Uterus (tissue), 4 donors: ENCODE data around the gene ANKRD2. TPM values are rescaled to one million over a fixed set of nuclear protein-coding genes. Genes with fewer than 3 reads are reported as not detected.

Experiments used
- DNase-seq, 2 donors: peaks; one replicate each; pipeline ENCODE4 v3.0.0-alpha.2; 2019 to 2020
- H3K27ac ChIP-seq, 2 donors: fragments of 200-600 bp; sonication (generic); 1 replicate in 1 of 2; 2 replicates in 1 of 2; pipeline ENCODE4 v1.5.1; 2016 to 2018
- H3K27me3 ChIP-seq, 2 donors: fragments of 200-600 bp; sonication (generic); one replicate each; pipeline ENCODE4 v1.5.1; 2018 to 2019; ENCODE audit warnings: control low read depth in 1 of 2
- H3K36me3 ChIP-seq, 2 donors: fragments of 200-600 bp; sonication (generic); one replicate each; pipeline ENCODE4 v1.5.1; 2019; ENCODE audit warnings: control low read depth in 1 of 2
- H3K4me1 ChIP-seq, 2 donors: fragments of 200-600 bp; sonication (generic); one replicate each; pipeline ENCODE4 v1.5.1; 2018 to 2019; ENCODE audit warnings: control low read depth in 1 of 2
- H3K4me3 ChIP-seq, 2 donors: fragments of 200-600 bp; sonication (generic); 1 replicate in 1 of 2; 2 replicates in 1 of 2; pipeline ENCODE4 v1.5.1; 2018 to 2019; ENCODE audit warnings: mild to moderate bottlenecking in 1 of 2
- H3K9me3 ChIP-seq, 2 donors: fragments of 200-600 bp; sonication (generic); one replicate each; pipeline ENCODE4 v1.5.1; 2019; ENCODE audit warnings: control low read depth in 1 of 2
- CTCF ChIP-seq, 4 experiments: fragments of 200-600 bp in 2 of 4; fragments of 450-650 bp in 2 of 4; sonication (generic) in 2 of 4; IDR thresholded peaks; one replicate each; pipeline ENCODE4 v1.5.1; 2016 to 2019; ENCODE audit warnings: antibody characterized with exemption in 4 of 4, mild to moderate bottlenecking in 2 of 4, moderate library complexity in 1 of 4
- POLR2A ChIP-seq, 2 donors: fragments of 450-650 bp; IDR thresholded peaks; one replicate each; pipeline ENCODE4 v1.6.1; 2016; ENCODE audit warnings: antibody characterized with exemption in 2 of 2, mild to moderate bottlenecking in 1 of 2, moderate library complexity in 1 of 2
- intact Hi-C: fragments of 100-400 bp; cut with DNase I; formaldehyde crosslinking; loops from one replicate; pipeline ENCODE4 v1.15.1; 2023; ENCODE audit warnings: low total_unique reads
- total RNA-seq, 4 donors: library from RNA; depleted of rRNA in 3 of 4; stranded (reverse); fragments of >200 nt in 3 of 4; gene quantifications; one replicate each; pipeline versions ENCODE4 v1.1.0 to v1.2.4, GENCODE V29; 2014 to 2023
- donor health status: DM: yes; HTN: yes; CAD: no.

ANKRD2 gene
- total RNA-seq, 4 donors from 2014 or later = 0.43 to 0.48 TPM; not detected in 2

GRCh38 chr10:97587183-97587582 is 14.6 kb downstream of the ANKRD2 start:
- H3K4me3 ChIP-seq = no peak overlapping the region
- TF ChIP-seq CTCF (IDR thresholded peaks at IDR 0.05) (no peak), POLR2A (IDR thresholded peaks at IDR 0.05) (no peak)
- no peak for DNase-seq
- no peaks in the 10 kb centered on the region for H3K9me3 ChIP-seq
- no peaks in the 10 kb centered on the region for H3K4me1 ChIP-seq
- intact Hi-C loops = no loop called here
- no peak overlapping the region for H3K27ac ChIP-seq
- H3K27me3 ChIP-seq = no peaks in the 10 kb centered on the region
- no peaks in the 10 kb centered on the region for H3K36me3 ChIP-seq

GRCh38 chr10:97589479-97589878 is 16.9 kb downstream of the ANKRD2 start, which contains the start of gene C10orf62:
Gene C10orf62 (plus strand): TSS chr10:97589721. CDS start chr10:97589898, 177 bp downstream.
- intact Hi-C loops = no loop called here
- no peak within 1 kb of the TSS for H3K27ac ChIP-seq
- TF ChIP-seq CTCF (IDR thresholded peaks at IDR 0.05) (no peak), POLR2A (IDR thresholded peaks at IDR 0.05) (no peak)
- no peak within 1 kb of the TSS for H3K4me3 ChIP-seq
- no peaks in the 10 kb centered on the region for H3K27me3 ChIP-seq
- H3K36me3 ChIP-seq = no peaks in the 10 kb centered on the region
- no peak for DNase-seq
- no peaks in the 10 kb centered on the region for H3K4me1 ChIP-seq
- H3K9me3 ChIP-seq = no peaks in the 10 kb centered on the region

GRCh38 chr10:97590082-97590747 is 17.6 kb downstream of the ANKRD2 start:
- H3K4me3 ChIP-seq = no peak overlapping the region
- TF ChIP-seq CTCF (IDR thresholded peaks at IDR 0.05) = no peak
- TF ChIP-seq POLR2A (IDR thresholded peaks at IDR 0.05) = no peak
- no peak for DNase-seq
- no peaks in the 10 kb centered on the region for H3K36me3 ChIP-seq
- no peaks in the 10 kb centered on the region for H3K9me3 ChIP-seq
- no peak overlapping the region for H3K27ac ChIP-seq
- H3K4me1 ChIP-seq = no peaks in the 10 kb centered on the region
- H3K27me3 ChIP-seq = no peaks in the 10 kb centered on the region
- intact Hi-C loops = no loop called here

- H3K4me1 ChIP-seq = peaks cover 0 to 4% of the 10 kb centered on the region in 2 donors
- H3K4me3 ChIP-seq = no peak overlapping the region
- TF ChIP-seq POLR2A (IDR thresholded peaks at IDR 0.05) = no peak
- TF ChIP-seq CTCF (IDR thresholded peaks at IDR 0.05) = no peak
- no peak for DNase-seq
- no peaks in the 10 kb centered on the region for H3K27me3 ChIP-seq
- H3K9me3 ChIP-seq = no peaks in the 10 kb centered on the region
- H3K27ac ChIP-seq = no peak overlapping the region
- intact Hi-C loops = no loop called here
- H3K36me3 ChIP-seq = no peaks in the 10 kb centered on the region
Observed at GRCh38 chr10:97590748-97591495, 18.3 kb downstream of the ANKRD2 start.

- intact Hi-C loops = no loop called here
- DNase-seq = peak in 1 of 2 donors; percentile 36
- H3K4me1 ChIP-seq = peaks cover 0 to 16% of the 10 kb centered on the region in 2 donors
- peak overlapping the region in 1 of 2 donors; percentile 45 for H3K27ac ChIP-seq
- H3K27me3 ChIP-seq = no peaks in the 10 kb centered on the region
- no peaks in the 10 kb centered on the region for H3K9me3 ChIP-seq
- TF ChIP-seq CTCF (IDR thresholded peaks at IDR 0.05) (no peak), POLR2A (IDR thresholded peaks at IDR 0.05) (no peak)
- H3K4me3 ChIP-seq = no peak overlapping the region
- H3K36me3 ChIP-seq = no peaks in the 10 kb centered on the region
Observed at GRCh38 chr10:97593421-97593820, 20.8 kb downstream of the ANKRD2 start.
